ENCODE results near the gene COA7.

DNA sequence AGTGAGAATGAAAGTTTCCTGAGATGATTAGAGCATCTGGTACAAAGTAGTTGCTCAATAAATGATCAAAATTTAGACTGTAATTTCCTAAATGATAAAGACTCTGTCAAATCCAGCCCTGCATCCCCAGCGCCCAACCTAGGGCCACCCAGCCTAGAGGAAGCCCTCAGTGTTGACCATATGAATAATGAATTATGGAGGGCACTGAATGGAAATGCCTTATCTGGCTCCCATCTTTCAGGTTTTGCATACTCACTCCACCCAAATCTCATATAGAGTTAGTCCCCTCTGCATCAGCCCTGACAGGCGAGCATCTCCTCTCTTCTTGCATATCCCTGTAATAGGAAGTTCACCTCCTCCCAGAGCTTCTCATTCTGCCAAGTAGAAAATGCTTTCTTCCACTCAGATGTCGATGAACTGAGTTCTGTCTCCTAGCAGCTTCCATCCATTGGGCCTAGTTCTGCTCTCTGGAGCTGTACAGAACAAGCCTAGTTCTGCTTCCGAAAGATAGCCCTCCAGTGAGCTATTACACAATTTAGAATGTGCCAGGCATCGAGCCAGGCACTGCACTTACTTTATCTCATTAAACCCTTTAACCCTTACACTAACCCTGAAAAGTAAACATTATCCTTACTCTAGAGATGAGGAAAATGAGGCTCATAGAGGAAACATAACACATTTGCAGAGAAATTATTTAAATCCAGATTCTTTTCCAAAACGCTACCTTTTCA is 20.9 kb downstream of the COA7 start:
- TF ChIP-seq EZH2phosphoT487 (IDR thresholded peaks at IDR 0.05; ENCODE audit: borderline replicate concordance, low read depth, low read length) = no peak
- no peak for TF ChIP-seq CTCF (conservative IDR thresholded peaks at IDR 0.05; ENCODE audit: low read length)

All from OCI-LY7 (cell line).